Subcutaneous adipose tissue (tissue), 4 donors: ENCODE measurements around the gene NKX3-2. TPM values are rescaled to one million over a fixed set of nuclear protein-coding genes. Genes with fewer than 3 reads are reported as not detected.

Experiments used
- CTCF ChIP-seq: fragments of 450-650 bp; IDR thresholded peaks from one replicate; pipeline ENCODE4 v1.5.1; 2016; ENCODE audit warnings: low read depth, mild to moderate bottlenecking, control low read depth, antibody characterized with exemption, moderate library complexity
- total RNA-seq, 4 donors: library from RNA; depleted of rRNA; stranded (reverse); fragments of >200 nt; gene quantifications; one replicate each; pipeline ENCODE4 v1.1.0, GENCODE V29; 2016

Gene NKX3-2
- total RNA-seq, 4 donors from 2014 or later = 0.17 to 0.44 TPM; not detected in 2

- no peak for TF ChIP-seq CTCF
Measured at GRCh38 chr4:13535708-13536361, 8.5 kb downstream of the NKX3-2 start.

- TF ChIP-seq CTCF = no peak
Measured at GRCh38 chr4:13535118-13535517, 9.2 kb downstream of the NKX3-2 start.

GRCh38 chr4:13534344-13535063, 9.8 kb downstream of the NKX3-2 start:
- no peak for TF ChIP-seq CTCF

GRCh38 chr4:13533670-13534343, 10.5 kb downstream of the NKX3-2 start:
- TF ChIP-seq CTCF = no peak

GRCh38 chr4:13531625-13531998, 12.7 kb downstream of the NKX3-2 start:
- no peak for TF ChIP-seq CTCF

GRCh38 chr4:13530823-13531624, 13.3 kb downstream of the NKX3-2 start:
- no peak for TF ChIP-seq CTCF
